ENCODE results near the gene CRPPA. TPM values are rescaled to one million over a fixed set of nuclear protein-coding genes. Genes with fewer than 3 reads are reported as not detected.

CRPPA gene
- total and polyA plus RNA-seq, 2 experiments from 2014 or later = 1.8 TPM

DNA sequence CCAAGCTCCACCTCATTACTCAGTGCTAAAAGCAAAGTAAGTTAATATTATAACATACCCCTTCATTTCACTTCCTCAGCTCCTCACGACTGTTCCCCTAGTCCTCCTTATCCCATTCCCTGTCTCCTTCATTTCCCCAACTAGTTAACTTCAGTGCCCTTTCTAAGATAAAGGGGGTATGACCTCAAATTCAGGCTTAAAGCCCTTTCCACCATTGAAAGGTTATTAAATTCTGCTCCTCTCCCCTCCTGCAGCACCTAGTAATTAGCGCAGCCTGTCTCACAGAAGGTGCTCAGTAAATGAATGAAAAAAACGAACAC, 1.0 kb downstream of the CRPPA start:
- Histone ChIP-seq H3K4me1 (ENCODE audit: insufficient read depth) (peaks cover 41% of the 10 kb centered on the region), H3K27ac (peak overlapping the region; percentile 97), H2AFZ (peak overlapping the region; percentile 98), H3K4me2 (ENCODE audit: unreplicated experiment) (peak overlapping the region; percentile 95), H3K9me3 (ENCODE audit: low read depth) (no peaks in the 10 kb centered on the region), H3K36me3 (ENCODE audit: low read depth) (no peaks in the 10 kb centered on the region), H4K20me1 (ENCODE audit: insufficient read depth) (no peaks in the 10 kb centered on the region), H3K4me3 (peak overlapping the region; percentile 79), H3K27me3 (replicated peaks; ENCODE audit: insufficient read depth) (no peaks in the 10 kb centered on the region), H3K9me2 (ENCODE audit: insufficient read depth) (no peaks in the 10 kb centered on the region), H3K79me2 (ENCODE audit: insufficient read depth) (no peaks in the 10 kb centered on the region), H3F3A (ENCODE audit: insufficient read depth) (peaks cover 24% of the 10 kb centered on the region), H3K9ac (peak overlapping the region; percentile 92)
- 2 to 4% methylated on average over 3 of the region's 3 CpGs for WGBS, 2 experiments (ENCODE audit: low coverage in 1 of 2, low lambda C conversion rate in 2 of 2, missing lambda C conversion rate in 2 of 2)
- in situ Hi-C loops (cut with MboI) = no loop called here
- no peak for DNase-seq
- no peak for TF ChIP-seq EZH2 (IDR thresholded peaks at IDR 0.05; ENCODE audit: insufficient read depth, poor library complexity, severe bottlenecking)
- TF ChIP-seq EZH2phosphoT487 (IDR thresholded peaks at IDR 0.05; ENCODE audit: insufficient read depth, low read depth) = no peak

DNA sequence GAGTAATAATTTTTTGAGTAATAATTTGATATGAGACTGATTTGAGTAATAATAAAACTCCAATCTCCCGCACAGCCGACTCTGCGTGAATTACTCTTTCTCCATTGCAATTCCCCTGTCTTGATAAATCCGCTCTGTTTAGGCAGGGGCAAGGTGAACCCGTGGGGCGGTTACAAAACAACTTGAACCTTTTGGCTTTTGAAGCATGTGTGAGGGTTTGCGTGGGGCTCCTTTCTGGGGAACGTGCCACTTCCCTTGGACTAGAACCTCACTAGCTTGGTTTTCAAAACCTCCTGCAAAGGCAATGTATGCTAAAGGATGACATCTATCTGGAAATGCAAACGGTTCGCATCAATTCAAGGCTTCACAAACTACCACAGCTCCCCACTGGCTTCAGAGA, 1.5 kb downstream of the CRPPA start:
- Histone ChIP-seq H4K20me1 (ENCODE audit: insufficient read depth) (no peaks in the 10 kb centered on the region), H3K27ac (peak overlapping the region; percentile 97; the same call in 1 of the 2 replicates), H3K9me2 (ENCODE audit: insufficient read depth) (no peaks in the 10 kb centered on the region), H3K9me3 (ENCODE audit: low read depth) (no peaks in the 10 kb centered on the region), H3K27me3 (replicated peaks; ENCODE audit: insufficient read depth) (no peaks in the 10 kb centered on the region), H3K36me3 (ENCODE audit: low read depth) (no peaks in the 10 kb centered on the region), H2AFZ (peak overlapping the region; percentile 98), H3K4me3 (peak overlapping the region; percentile 79), H3K79me2 (ENCODE audit: insufficient read depth) (no peaks in the 10 kb centered on the region), H3K4me1 (ENCODE audit: insufficient read depth) (peaks cover 41% of the 10 kb centered on the region), H3F3A (ENCODE audit: insufficient read depth) (peaks cover 24% of the 10 kb centered on the region), H3K4me2 (ENCODE audit: unreplicated experiment) (peak overlapping the region; percentile 95), H3K9ac (peak overlapping the region; percentile 92)
- WGBS, 2 experiments (ENCODE audit: low coverage in 1 of 2, low lambda C conversion rate in 2 of 2, missing lambda C conversion rate in 2 of 2) = 70 to 72% methylated on average over 10 of the region's 10 CpGs
- no peak for DNase-seq
- TF ChIP-seq EZH2phosphoT487 (IDR thresholded peaks at IDR 0.05; ENCODE audit: insufficient read depth, low read depth) (no peak), EZH2 (IDR thresholded peaks at IDR 0.05; ENCODE audit: insufficient read depth, poor library complexity, severe bottlenecking) (no peak)
- in situ Hi-C loops (cut with MboI) = no loop called here

DNA sequence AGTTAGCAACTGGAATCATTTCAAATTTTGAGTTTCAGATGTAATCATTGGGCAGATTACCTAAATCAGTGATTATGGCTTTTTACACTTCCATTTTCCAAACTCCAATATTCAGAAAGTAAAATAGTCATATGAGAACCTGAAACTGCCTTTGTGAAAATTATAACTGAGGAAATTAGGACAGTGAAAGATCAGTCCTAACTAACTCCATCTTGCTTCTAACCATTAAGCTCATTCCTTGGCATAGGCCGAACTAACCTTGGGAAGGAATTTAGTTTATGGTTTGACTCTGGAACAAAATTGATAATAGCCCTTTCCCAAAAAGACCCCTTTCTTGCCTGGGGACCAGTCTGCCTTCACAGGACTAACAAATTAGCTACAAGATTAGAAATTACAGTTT, 2.2 kb downstream of the CRPPA start:
- Histone ChIP-seq H3K79me2 (ENCODE audit: insufficient read depth) (no peaks in the 10 kb centered on the region), H3K9me3 (ENCODE audit: low read depth) (no peaks in the 10 kb centered on the region), H2AFZ (no peak overlapping the region), H4K20me1 (ENCODE audit: insufficient read depth) (no peaks in the 10 kb centered on the region), H3K4me2 (ENCODE audit: unreplicated experiment) (no peak overlapping the region), H3K36me3 (ENCODE audit: low read depth) (no peaks in the 10 kb centered on the region), H3K27me3 (replicated peaks; ENCODE audit: insufficient read depth) (no peaks in the 10 kb centered on the region), H3K27ac (no peak overlapping the region), H3K9ac (no peak overlapping the region), H3F3A (ENCODE audit: insufficient read depth) (peaks cover 24% of the 10 kb centered on the region), H3K4me3 (no peak overlapping the region), H3K4me1 (ENCODE audit: insufficient read depth) (peaks cover 41% of the 10 kb centered on the region), H3K9me2 (ENCODE audit: insufficient read depth) (no peaks in the 10 kb centered on the region)
- in situ Hi-C loops (cut with MboI) = no loop called here
- WGBS, 2 experiments (ENCODE audit: low coverage in 1 of 2, low lambda C conversion rate in 2 of 2, missing lambda C conversion rate in 2 of 2) = 98 to 100% methylated on average over 1 of the region's 1 CpG
- TF ChIP-seq EZH2phosphoT487 (IDR thresholded peaks at IDR 0.05; ENCODE audit: insufficient read depth, low read depth) = no peak
- TF ChIP-seq EZH2 (IDR thresholded peaks at IDR 0.05; ENCODE audit: insufficient read depth, poor library complexity, severe bottlenecking) = no peak
- DNase-seq = no peak

DNA sequence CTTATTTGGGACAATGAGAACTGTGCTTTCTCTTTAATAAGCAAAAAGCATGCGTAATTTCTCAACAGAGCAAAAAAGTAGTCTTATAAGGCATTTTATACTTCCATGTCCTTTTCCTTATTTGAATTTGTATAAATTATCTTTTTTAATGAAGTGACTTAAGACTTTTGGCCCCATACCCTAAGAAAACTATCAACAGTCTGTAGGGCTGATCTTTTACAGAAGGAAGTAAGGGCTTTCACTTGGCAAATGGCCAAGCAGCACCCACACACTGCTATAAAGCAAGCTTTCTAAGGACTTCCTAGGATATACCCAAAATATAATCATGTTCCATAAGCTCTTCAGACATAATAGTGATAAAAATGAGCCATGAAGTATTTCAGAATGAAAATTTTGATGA, 3.4 kb downstream of the CRPPA start:
- DNase-seq = no peak

More for the DNA sequence above, 3.4 kb downstream of the CRPPA start:
- Histone ChIP-seq H4K20me1 (ENCODE audit: insufficient read depth) (no peaks in the 10 kb centered on the region), H3K36me3 (ENCODE audit: low read depth) (no peaks in the 10 kb centered on the region), H3K27me3 (replicated peaks; ENCODE audit: insufficient read depth) (no peaks in the 10 kb centered on the region), H3K27ac (no peak overlapping the region), H3K9me3 (ENCODE audit: low read depth) (no peaks in the 10 kb centered on the region), H3K4me3 (no peak overlapping the region), H3K79me2 (ENCODE audit: insufficient read depth) (no peaks in the 10 kb centered on the region), H3F3A (ENCODE audit: insufficient read depth) (peaks cover 24% of the 10 kb centered on the region), H2AFZ (no peak overlapping the region), H3K9ac (no peak overlapping the region), H3K4me2 (ENCODE audit: unreplicated experiment) (no peak overlapping the region), H3K4me1 (ENCODE audit: insufficient read depth) (peaks cover 41% of the 10 kb centered on the region), H3K9me2 (ENCODE audit: insufficient read depth) (no peaks in the 10 kb centered on the region)
- in situ Hi-C loops (cut with MboI) = no loop called here
- TF ChIP-seq EZH2phosphoT487 (IDR thresholded peaks at IDR 0.05; ENCODE audit: insufficient read depth, low read depth) (no peak), EZH2 (IDR thresholded peaks at IDR 0.05; ENCODE audit: insufficient read depth, poor library complexity, severe bottlenecking) (no peak)
- 79 to 86% methylated on average over 1 of the region's 1 CpG for WGBS, 2 experiments (ENCODE audit: low coverage in 1 of 2, low lambda C conversion rate in 2 of 2, missing lambda C conversion rate in 2 of 2)
